ENCODE data around the gene CYP2A7.
"Not testable (repeated sequence)": the region's sequence is repeated elsewhere in the genome, so short reads cannot be mapped to it uniquely, and the experiment has no call there.

CYP2A7 gene

GRCh38 chr19:40843653-40844052 lies 38.4 kb downstream of the CYP2A7 start:
- in situ Hi-C loops (cut with HindIII; ENCODE audit: low sequenced_read_pairs) = not testable (repeated sequence)

DNA sequence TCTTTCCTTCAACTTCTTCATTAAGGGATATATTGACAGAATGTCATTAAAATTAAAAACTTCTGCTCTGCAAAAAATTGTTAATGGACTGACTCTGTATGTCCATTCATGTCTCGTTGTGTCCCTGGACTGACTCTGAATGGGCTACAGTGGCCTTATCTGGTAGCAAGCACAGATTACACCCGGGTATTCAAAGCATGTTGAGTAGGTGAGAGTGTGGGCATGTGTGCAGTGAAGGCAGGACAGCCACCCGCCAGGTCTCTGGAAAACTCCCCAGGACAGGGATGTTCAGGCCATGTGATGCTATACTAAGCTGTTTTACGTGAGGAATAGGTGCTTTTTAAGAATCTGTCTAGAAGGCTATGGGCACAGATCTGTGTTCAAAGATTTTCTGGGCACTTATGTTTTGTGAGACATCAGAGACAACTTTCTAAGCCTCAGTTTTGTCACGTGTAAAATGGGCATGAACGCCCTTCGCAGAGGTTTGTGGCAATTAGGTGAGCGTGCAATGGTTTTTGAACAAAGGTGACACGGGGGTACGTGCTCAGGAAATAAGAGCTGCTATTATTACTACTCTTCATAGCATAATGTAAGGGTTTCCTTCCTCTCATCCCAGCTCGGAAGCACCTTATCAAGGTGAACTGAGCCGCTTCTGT lies 38.9 kb downstream of the CYP2A7 start:
- in situ Hi-C loops (cut with HindIII; ENCODE audit: low sequenced_read_pairs) = not testable (repeated sequence)

DNA sequence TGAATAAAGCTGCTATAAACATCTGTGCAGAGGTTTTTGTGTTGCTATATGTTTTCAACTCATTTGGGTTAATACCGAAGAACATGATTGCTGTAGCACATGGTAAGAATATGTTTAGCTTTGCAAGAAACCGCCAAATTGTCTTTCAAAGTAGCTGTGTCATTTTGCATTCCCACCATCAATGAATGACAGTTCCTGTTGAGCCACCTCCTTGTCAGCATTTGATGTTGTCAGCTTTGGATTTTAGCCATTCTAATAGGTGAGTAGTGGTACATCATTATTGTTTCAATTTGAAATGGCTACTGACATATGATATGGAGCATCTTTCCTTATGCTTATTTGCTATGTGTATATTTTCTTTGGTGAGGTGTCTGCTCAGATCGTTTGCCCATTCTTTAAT lies 40.0 kb downstream of the CYP2A7 start:
- in situ Hi-C loops (cut with HindIII; ENCODE audit: low sequenced_read_pairs) = not testable (repeated sequence)

DNA sequence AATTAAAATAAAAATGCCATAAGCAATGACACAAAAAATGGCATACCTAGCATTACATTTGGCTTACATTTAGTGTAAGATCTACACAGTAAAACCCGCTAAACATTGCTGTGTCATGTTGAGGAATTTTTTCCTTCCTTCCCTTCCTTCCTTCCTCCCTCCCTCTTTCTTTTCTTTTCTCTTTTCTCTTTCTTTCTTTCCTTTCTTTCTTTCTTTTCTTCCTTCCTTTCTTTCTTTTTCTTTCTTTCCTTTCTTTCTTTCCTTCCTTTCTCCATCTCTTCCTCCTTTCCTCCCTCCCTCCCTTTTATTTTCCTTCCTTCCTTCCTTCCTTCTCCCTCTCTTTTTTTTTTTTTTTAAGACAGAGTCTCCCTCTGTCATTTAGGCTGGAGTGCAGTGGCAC lies 43.6 kb downstream of the CYP2A7 start:
- in situ Hi-C loops (cut with HindIII; ENCODE audit: low sequenced_read_pairs) = not testable (repeated sequence)

- in situ Hi-C loops (cut with HindIII; ENCODE audit: low sequenced_read_pairs) = no loop called here
Observed at GRCh38 chr19:40836754-40837429, 45.1 kb downstream of the CYP2A7 start.

GRCh38 chr19:40833728-40834533 lies 48.1 kb downstream of the CYP2A7 start:
- in situ Hi-C loops (cut with HindIII; ENCODE audit: low sequenced_read_pairs) = not testable (repeated sequence)

DNA sequence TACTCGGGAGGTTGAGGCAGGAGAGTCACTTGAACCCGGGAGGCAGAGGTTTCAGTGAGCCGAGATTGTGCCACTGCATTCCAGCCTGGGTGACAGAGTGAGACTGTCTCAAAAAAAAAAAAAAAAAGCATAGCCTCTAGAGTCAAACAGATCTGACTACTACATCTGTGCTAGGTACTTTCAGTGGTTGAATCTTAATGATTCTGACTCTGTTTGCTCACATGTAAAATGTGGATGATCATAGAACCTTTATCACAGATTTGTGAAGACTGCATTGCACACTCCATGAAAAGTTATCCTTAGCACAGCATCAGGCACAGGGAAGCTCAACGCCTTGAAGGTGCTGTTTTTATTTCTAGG lies 49.6 kb downstream of the CYP2A7 start:
- in situ Hi-C loops (cut with HindIII; ENCODE audit: low sequenced_read_pairs) = not testable (repeated sequence)

DNA sequence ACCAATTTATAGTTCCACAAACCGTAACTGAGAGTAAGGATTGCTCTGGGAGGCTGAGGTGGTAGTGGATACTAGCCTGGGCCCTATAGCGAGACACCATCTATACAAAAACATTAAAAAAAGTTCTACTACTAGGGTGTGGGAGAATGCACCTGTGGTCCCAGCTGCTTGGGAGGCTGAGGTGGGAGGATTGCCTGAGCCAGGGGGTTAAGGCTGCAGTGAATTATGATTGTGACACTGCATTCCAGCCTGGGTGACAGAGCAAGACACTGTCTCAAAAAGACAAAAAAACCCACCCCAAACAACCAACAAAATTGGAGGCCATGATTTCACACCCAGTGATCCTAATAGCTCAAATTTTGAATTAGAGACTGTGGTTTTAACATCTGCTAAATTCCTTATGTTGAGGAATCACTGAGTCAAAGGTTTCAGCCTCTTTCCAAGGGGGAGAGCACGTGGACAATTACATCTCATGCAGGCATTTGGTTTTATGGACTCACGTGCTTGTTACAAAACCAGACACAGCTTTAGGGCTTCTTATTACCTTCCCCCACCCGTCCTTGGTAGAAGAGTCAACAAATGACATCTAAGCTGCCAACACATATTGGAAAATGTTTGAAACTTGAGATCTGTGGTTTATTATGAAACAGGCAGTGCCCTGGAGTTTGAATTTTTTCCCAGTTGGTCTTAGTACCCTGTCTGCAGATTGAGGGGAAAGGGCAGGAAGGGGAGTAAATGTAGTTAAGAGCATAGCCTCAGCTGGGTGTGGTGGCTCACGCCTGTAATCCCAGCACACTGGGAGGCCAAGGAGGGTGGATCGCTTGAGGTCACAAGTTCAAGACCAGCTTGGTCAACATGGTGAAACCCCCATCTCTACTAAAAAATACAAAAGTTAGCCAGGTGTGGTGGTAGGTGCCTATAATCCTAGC lies 50.3 kb downstream of the CYP2A7 start:
- in situ Hi-C loops (cut with HindIII; ENCODE audit: low sequenced_read_pairs) = no loop called here

DNA sequence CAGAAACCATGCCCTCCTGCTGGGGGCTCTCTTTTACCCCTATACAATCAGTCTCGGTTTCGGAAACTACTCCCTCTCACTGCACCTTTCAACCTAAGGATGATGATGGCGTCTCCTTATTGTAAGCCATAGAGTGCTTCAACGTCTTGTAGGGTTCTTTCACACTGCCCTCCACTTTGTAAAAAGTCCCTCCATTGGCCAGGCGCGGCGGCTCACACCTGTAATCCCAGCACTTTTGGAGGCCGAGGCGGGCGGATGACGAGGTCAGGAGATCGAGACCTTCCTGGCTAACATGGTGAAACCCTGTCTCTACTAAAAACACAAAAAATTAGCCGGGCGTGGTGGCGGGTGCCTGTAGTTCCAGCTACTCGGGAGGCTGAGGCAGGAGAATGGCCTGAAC lies 51.3 kb downstream of the CYP2A7 start:
- in situ Hi-C loops (cut with HindIII; ENCODE audit: low sequenced_read_pairs) = not testable (repeated sequence)

DNA sequence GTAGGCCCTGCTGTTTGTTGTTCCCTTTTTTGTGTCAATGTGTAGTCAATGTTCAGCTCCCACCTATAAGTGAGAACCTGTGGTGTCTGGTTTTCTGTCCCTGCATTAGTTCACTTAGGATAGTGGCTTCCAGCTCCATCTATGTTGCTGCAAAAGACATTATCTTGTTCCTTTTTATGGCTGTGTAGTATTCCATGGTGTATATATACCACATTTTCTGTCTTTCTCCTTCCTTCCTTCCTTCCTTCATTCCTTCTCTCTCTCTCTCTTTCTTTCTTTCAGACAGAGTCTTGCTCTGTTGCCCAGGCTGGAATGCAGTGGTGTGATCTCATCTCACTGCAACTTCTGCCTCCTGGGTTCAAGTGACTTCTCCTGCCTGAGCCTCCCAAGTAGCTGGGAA lies 52.8 kb downstream of the CYP2A7 start:
- in situ Hi-C loops (cut with HindIII; ENCODE audit: low sequenced_read_pairs) = no loop called here

DNA sequence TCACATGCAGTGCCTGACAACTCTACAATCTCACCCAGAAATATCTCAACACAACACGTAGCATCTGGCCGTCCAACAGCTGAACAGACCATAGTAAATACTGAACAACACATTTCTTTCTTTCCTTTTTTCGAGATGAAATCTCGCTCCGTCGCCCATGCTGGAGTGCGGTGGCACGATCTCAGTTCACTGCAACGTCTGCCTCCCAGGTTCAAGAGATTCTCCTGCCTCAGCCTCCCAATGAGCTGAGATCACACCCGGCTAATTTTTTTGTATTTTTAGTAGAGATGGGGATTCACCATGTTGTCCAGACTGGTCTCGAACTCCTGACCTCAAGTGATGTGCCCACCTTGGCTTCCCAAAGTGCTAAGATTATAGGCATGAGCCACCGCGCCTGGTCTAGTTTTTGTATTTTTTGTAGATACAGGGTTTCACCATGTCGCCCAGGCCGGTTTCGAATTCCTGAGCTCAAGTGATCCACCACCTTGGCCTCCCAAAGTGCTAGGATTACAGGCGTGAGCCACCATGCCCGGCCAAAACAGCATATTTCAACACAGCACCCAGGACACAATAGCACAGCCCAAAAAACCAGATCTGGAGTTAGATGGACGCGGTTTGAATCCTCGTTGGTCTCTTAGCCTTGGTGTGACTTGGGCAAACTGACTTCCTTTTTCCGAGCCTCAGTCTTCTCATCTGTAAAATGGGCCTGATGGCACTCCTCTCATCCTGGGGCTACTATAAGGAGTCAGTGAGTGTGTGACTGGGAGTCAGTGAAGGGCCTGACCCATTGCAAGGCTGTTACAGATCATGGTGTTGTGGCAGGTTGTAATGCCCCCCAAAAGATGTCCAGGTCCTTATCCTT lies 54.4 kb downstream of the CYP2A7 start:
- in situ Hi-C loops (cut with HindIII; ENCODE audit: low sequenced_read_pairs) = no loop called here

DNA sequence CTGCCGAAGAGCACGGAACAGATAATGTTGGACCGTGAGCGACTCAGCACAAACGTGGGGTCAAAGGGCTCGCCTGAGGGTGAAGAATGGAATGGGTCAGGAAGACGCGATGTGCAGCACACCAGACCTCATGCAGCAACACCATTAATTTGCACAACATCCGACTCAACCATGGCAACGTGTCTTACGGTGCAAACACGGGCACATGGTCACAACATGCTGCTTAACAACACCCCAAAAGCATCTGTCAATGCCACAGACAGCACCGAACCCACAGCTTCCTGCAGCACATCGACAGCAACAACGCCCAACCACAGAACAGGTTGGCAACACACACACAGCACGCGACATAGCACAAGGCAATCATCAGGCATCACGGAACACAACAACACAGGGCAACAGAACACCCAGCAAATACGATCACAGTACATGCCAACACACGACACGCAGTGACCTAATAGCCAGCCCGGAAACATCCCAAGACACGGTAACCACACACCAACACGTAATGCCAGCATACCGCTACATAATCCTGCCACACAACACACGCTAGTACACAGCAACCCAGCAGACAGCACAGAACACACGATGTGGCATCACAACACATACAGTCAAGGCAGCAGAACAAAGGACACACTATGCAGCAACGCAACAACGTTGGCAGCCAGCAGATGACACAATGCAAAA lies 55.2 kb downstream of the CYP2A7 start:
- in situ Hi-C loops (cut with HindIII; ENCODE audit: low sequenced_read_pairs) = not testable (repeated sequence)

DNA sequence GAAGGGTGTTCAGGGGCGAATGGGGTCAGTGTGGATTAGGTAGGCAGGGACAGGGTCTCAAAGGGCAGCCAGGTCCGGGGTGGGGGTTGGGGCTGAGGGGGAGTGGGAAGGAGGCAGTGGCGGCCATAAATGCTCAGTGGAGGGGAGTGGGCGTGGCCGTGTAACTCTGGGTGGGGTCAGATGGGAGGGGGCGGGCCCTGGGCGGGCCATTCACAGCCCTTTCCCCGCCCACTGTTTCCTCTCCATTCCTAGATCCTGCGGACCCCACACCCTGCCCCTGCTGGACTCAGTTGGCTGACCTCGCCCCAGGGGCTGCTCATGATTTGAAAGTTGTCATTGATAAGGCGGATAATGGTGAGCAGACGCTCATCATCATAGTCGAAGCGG lies 55.7 kb downstream of the CYP2A7 start:
- in situ Hi-C loops (cut with HindIII; ENCODE audit: low sequenced_read_pairs) = not testable (repeated sequence)

DNA sequence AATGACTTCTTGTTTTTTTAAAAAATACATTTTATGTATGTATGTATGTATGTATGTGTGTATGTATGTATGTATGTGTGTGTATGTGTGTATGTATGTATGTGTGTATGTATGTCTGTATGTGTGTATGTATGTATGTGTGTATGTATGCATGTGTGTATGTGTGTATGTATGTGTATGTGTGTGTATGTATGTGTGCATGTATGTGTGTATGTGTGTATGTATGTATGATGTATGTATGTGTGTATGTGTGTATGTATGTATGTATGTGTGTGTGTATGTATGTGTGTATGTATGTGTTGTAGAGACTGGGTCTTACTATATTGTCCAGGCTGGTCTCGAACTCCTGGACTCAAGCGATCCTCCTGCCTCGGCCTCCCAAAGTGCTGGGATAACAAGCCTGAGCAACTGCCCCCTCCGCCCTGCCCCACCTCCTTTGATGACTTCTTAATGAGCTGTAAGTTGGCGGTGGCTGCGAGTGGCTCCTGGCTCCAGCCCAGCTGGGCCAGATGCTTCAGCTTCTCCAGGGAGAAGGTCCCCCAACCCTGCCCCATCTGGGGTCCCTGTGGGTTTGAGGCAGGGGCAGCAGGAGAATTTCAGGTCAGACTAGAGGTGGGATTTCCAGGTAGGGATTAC lies 56.5 kb downstream of the CYP2A7 start:
- in situ Hi-C loops (cut with HindIII; ENCODE audit: low sequenced_read_pairs) = not testable (repeated sequence)

Measured in DLD1 (cell line).